Measurements from ENCODE around the gene RNF149. TPM values are rescaled to one million over a fixed set of nuclear protein-coding genes. Genes with fewer than 3 reads are reported as not detected.

The RNF149 gene
- total RNA-seq, 1 donor from 2014 or later, result 27.4 TPM

DNA sequence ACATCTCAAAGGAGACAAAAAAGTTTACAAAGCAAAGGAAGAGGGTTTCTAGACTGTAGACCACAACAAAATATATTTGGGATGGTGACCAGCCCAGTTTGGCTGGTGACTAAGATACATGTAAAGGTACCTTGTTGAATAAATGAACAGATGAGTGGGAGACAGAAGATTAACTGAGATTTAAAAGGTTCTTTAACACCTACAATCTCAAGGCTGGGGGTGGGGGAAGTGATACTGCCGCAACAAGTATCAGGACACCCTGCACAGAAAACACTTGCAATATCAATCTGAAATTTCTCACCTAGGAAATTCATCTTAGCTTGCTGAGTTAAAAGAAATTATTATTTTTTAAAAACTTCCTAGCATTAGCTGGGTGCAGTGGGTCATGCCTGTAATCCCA, 8.3 kb downstream of the RNF149 start:
- Mint-ChIP-seq H3K36me3 (ENCODE audit: low read depth) (peaks cover 3% of the 10 kb centered on the region), H3K9me3 (no peaks in the 10 kb centered on the region), H3K4me1 (peaks cover 5% of the 10 kb centered on the region), H3K27ac (ENCODE audit: unreplicated experiment) (no peak overlapping the region), H3K4me3 (no peak overlapping the region), H3K27me3 (ENCODE audit: low read depth) (no peaks in the 10 kb centered on the region)
- TF ChIP-seq, protein P1, sequence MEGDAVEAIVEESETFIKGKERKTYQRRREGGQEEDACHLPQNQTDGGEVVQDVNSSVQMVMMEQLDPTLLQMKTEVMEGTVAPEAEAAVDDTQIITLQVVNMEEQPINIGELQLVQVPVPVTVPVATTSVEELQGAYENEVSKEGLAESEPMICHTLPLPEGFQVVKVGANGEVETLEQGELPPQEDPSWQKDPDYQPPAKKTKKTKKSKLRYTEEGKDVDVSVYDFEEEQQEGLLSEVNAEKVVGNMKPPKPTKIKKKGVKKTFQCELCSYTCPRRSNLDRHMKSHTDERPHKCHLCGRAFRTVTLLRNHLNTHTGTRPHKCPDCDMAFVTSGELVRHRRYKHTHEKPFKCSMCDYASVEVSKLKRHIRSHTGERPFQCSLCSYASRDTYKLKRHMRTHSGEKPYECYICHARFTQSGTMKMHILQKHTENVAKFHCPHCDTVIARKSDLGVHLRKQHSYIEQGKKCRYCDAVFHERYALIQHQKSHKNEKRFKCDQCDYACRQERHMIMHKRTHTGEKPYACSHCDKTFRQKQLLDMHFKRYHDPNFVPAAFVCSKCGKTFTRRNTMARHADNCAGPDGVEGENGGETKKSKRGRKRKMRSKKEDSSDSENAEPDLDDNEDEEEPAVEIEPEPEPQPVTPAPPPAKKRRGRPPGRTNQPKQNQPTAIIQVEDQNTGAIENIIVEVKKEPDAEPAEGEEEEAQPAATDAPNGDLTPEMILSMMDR (conservative IDR thresholded peaks at IDR 0.05), result no peak
- DNase-seq (ENCODE audit: low read depth, low spot score), result no peak

DNA sequence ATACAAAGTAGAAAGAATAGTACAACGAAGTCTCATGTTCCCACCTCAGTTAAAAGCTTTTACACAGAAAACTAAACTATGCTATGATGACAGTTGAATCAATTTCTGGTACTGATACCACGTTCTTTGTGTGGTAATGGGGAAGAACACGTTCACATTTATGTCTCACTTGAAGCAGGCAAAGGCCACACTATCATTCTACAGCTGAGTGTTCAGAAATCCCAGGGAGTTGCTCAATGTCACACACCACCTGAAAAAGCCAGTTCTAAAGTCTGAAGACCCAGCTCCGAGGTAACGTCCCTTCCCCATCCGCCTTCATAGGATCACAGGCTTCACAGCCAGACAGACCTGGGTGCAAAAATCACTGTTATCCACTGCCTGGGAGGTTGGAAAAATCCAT, 8.9 kb downstream of the RNF149 start:
- TF ChIP-seq, protein P1 (conservative IDR thresholded peaks at IDR 0.05), result no peak
- no peaks in the 10 kb centered on the region for H3K9me3 Mint-ChIP-seq
- no peaks in the 10 kb centered on the region for H3K27me3 Mint-ChIP-seq (ENCODE audit: low read depth)
- H3K36me3 Mint-ChIP-seq (ENCODE audit: low read depth), result peaks cover 3% of the 10 kb centered on the region
- peaks cover 3% of the 10 kb centered on the region for H3K4me1 Mint-ChIP-seq
- no peak for DNase-seq (ENCODE audit: low read depth, low spot score)
- H3K4me3 Mint-ChIP-seq, result no peak overlapping the region
- no peak overlapping the region for H3K27ac Mint-ChIP-seq (ENCODE audit: unreplicated experiment)

DNA sequence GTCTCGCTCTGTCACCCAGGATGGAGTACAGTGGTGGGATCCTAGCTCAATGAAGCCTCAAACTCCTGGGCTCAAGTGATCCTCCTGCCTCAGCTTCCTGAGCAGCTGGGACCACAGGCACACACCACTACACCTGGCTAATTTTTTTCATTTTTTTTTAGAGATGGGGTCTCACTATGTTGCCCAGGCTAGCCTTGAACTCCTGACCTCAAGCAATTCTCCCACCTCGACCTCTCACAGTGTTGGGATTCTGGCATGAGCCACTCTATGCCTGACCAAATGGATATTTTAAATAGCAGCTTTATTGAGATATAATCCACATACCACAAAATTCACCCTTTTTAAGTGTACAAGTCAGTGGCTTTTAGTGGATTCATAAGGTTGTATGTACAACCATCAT, 11.1 kb downstream of the RNF149 start:
- Mint-ChIP-seq H3K9me3 (no peaks in the 10 kb centered on the region), H3K36me3 (ENCODE audit: low read depth) (no peaks in the 10 kb centered on the region), H3K27me3 (ENCODE audit: low read depth) (no peaks in the 10 kb centered on the region), H3K4me1 (no peaks in the 10 kb centered on the region), H3K27ac (ENCODE audit: unreplicated experiment) (no peak overlapping the region), H3K4me3 (no peak overlapping the region)
- DNase-seq (ENCODE audit: low read depth, low spot score), result no peak
- TF ChIP-seq, protein P1 (conservative IDR thresholded peaks at IDR 0.05), result no peak

DNA sequence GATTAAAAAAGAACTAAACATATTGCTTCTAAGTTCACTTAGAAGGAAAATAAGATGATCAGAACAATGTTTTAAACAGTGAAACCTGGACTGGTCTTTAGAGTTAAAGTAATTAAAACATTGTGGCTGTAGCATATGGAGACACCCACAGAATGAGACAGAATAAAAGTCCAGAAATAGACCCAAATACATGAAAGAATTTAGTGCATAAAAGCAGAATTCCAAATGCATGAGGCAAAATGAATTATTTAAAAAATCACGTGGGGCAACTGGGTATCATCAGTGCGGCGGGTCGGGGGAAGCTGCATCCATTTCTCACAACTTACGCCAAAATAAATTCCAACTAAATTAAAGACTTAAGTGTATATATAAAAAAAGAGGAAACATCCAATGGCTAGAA, 12.1 kb downstream of the RNF149 start:
- no peaks in the 10 kb centered on the region for H3K9me3 Mint-ChIP-seq
- H3K27me3 Mint-ChIP-seq (ENCODE audit: low read depth), result no peaks in the 10 kb centered on the region

DNA sequence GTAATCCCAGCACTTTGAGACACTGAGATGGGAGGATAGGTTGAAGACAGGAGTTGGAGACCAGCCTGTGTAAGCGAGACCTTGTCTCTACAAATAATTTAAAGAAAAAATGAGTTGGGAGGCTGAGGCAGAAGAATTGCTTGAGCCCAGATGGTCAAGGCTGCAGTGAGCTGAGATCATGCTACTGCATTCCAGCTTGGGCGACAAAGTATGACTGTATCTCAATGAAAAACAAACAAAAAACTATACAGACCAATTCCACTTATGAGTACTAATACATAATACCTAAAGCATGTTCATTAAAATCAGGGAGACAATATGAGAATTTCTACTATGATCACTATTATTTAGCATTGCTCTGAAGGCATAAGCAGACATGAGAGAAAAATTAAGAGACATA, 12.6 kb downstream of the RNF149 start:
- Mint-ChIP-seq H3K9me3 (no peaks in the 10 kb centered on the region), H3K36me3 (ENCODE audit: low read depth) (no peaks in the 10 kb centered on the region)
- no peak for DNase-seq (ENCODE audit: low read depth, low spot score)

More for the DNA sequence above, 12.1 kb downstream of the RNF149 start:
- no peaks in the 10 kb centered on the region for H3K4me1 Mint-ChIP-seq
- TF ChIP-seq, protein P1 (conservative IDR thresholded peaks at IDR 0.05), result no peak
- no peak for DNase-seq (ENCODE audit: low read depth, low spot score)
- H3K4me3 Mint-ChIP-seq, result no peak overlapping the region
- no peaks in the 10 kb centered on the region for H3K36me3 Mint-ChIP-seq (ENCODE audit: low read depth)
- no peak overlapping the region for H3K27ac Mint-ChIP-seq (ENCODE audit: unreplicated experiment)

More for the DNA sequence above, 12.6 kb downstream of the RNF149 start:
- Mint-ChIP-seq H3K4me3 (no peak overlapping the region), H3K4me1 (no peaks in the 10 kb centered on the region), H3K27me3 (ENCODE audit: low read depth) (no peaks in the 10 kb centered on the region), H3K27ac (ENCODE audit: unreplicated experiment) (no peak overlapping the region)
- TF ChIP-seq, protein P1 (conservative IDR thresholded peaks at IDR 0.05), result no peak
